WTC11 (cell line): Measurements from ENCODE around the gene PLEKHS1.

ENCODE experiments used
- CBFB ChIP-seq: sonication (generic); formaldehyde crosslinking; IDR thresholded peaks from 2 replicates; pipeline ENCODE4 v1.8.1; 2022; ENCODE audit warnings: mild to moderate bottlenecking, low read depth, missing genetic modification reagents
- FOXJ3 ChIP-seq: sonication (generic); formaldehyde crosslinking; IDR thresholded peaks from 2 replicates; pipeline ENCODE4 v1.9.0; 2021; ENCODE audit warnings: missing genetic modification reagents, mild to moderate bottlenecking, borderline replicate concordance
- NFYB ChIP-seq: sonication (generic); formaldehyde crosslinking; conservative IDR thresholded peaks from 2 replicates; pipeline ENCODE4 v1.8.0; 2022; ENCODE audit warnings: low read depth, missing genetic modification reagents
- NR2C2 ChIP-seq: sonication (generic); formaldehyde crosslinking; IDR thresholded peaks from 2 replicates; pipeline ENCODE4 v1.8.0; 2022; ENCODE audit warnings: mild to moderate bottlenecking, missing genetic modification reagents
- ZNF219 ChIP-seq: sonication (generic); formaldehyde crosslinking; IDR thresholded peaks from 2 replicates; pipeline ENCODE4 v1.8.0; 2023; ENCODE audit warnings: missing genetic modification reagents, mild to moderate bottlenecking, borderline replicate concordance
- TF ChIP-seq, protein P1 (sequence below): sonication (generic); formaldehyde crosslinking; IDR thresholded peaks from 2 replicates; pipeline ENCODE4 v1.8.0; 2022; ENCODE audit warnings: mild to moderate bottlenecking, missing genetic modification reagents
- TF ChIP-seq, protein P2 (sequence below): fragments of 200-600 bp; IDR thresholded peaks from 2 replicates; pipeline ENCODE4 v1.8.0; 2022; ENCODE audit warnings: antibody characterized with exemption
- TF ChIP-seq, protein P3 (sequence below): sonication (generic); formaldehyde crosslinking; IDR thresholded peaks from 2 replicates; pipeline ENCODE4 v1.8.1; 2022; ENCODE audit warnings: missing genetic modification reagents, borderline replicate concordance
- TF ChIP-seq, protein P4 (sequence below): sonication (generic); formaldehyde crosslinking; IDR thresholded peaks from 2 replicates; pipeline ENCODE4 v1.8.0; 2023; ENCODE audit warnings: mild to moderate bottlenecking, missing genetic modification reagents
- TF ChIP-seq, protein P5 (sequence below): sonication (generic); formaldehyde crosslinking; IDR thresholded peaks from 2 replicates; pipeline ENCODE4 v1.8.1; 2022; ENCODE audit warnings: low read depth, missing genetic modification reagents, borderline replicate concordance

DNA sequence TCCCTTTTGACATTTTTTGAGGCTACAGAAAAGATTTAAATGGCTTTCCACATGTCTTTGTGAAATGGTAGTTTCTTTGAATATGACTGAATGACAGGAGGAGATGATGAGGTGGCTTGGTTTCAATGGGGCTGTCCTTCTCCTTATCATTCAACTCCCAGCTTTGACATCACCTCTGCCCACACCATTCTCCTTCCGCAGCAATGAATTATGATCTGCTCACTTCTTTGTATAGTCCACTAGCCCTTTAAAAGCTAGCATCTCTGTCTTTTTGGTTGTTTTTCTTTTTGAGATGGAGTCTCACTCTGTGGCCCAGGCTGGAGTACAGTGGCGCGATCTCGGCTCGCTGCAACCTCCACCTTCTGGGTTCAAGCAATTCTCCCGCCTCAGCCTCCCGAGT lies 70.7 kb downstream of the PLEKHS1 start:
- TF ChIP-seq NFYB (CRISPR knock-in tag) (no peak), CBFB (CRISPR knock-in tag) (no peak), ZNF219 (CRISPR knock-in tag) (no peak), NR2C2 (CRISPR knock-in tag) (no peak), FOXJ3 (CRISPR knock-in tag) (no peak)
- TF ChIP-seq, protein P1, sequence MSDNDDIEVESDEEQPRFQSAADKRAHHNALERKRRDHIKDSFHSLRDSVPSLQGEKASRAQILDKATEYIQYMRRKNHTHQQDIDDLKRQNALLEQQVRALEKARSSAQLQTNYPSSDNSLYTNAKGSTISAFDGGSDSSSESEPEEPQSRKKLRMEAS (CRISPR knock-in tag): no peak
- TF ChIP-seq, protein P2, sequence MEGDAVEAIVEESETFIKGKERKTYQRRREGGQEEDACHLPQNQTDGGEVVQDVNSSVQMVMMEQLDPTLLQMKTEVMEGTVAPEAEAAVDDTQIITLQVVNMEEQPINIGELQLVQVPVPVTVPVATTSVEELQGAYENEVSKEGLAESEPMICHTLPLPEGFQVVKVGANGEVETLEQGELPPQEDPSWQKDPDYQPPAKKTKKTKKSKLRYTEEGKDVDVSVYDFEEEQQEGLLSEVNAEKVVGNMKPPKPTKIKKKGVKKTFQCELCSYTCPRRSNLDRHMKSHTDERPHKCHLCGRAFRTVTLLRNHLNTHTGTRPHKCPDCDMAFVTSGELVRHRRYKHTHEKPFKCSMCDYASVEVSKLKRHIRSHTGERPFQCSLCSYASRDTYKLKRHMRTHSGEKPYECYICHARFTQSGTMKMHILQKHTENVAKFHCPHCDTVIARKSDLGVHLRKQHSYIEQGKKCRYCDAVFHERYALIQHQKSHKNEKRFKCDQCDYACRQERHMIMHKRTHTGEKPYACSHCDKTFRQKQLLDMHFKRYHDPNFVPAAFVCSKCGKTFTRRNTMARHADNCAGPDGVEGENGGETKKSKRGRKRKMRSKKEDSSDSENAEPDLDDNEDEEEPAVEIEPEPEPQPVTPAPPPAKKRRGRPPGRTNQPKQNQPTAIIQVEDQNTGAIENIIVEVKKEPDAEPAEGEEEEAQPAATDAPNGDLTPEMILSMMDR: no peak
- TF ChIP-seq, protein P3, sequence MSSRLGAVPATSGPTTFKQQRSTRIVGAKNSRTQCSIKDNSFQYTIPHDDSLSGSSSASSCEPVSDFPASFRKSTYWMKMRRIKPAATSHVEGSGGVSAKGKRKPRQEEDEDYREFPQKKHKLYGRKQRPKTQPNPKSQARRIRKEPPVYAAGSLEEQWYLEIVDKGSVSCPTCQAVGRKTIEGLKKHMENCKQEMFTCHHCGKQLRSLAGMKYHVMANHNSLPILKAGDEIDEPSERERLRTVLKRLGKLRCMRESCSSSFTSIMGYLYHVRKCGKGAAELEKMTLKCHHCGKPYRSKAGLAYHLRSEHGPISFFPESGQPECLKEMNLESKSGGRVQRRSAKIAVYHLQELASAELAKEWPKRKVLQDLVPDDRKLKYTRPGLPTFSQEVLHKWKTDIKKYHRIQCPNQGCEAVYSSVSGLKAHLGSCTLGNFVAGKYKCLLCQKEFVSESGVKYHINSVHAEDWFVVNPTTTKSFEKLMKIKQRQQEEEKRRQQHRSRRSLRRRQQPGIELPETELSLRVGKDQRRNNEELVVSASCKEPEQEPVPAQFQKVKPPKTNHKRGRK (CRISPR knock-in tag): no peak
- TF ChIP-seq, protein P4, sequence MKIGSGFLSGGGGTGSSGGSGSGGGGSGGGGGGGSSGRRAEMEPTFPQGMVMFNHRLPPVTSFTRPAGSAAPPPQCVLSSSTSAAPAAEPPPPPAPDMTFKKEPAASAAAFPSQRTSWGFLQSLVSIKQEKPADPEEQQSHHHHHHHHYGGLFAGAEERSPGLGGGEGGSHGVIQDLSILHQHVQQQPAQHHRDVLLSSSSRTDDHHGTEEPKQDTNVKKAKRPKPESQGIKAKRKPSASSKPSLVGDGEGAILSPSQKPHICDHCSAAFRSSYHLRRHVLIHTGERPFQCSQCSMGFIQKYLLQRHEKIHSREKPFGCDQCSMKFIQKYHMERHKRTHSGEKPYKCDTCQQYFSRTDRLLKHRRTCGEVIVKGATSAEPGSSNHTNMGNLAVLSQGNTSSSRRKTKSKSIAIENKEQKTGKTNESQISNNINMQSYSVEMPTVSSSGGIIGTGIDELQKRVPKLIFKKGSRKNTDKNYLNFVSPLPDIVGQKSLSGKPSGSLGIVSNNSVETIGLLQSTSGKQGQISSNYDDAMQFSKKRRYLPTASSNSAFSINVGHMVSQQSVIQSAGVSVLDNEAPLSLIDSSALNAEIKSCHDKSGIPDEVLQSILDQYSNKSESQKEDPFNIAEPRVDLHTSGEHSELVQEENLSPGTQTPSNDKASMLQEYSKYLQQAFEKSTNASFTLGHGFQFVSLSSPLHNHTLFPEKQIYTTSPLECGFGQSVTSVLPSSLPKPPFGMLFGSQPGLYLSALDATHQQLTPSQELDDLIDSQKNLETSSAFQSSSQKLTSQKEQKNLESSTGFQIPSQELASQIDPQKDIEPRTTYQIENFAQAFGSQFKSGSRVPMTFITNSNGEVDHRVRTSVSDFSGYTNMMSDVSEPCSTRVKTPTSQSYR (CRISPR knock-in tag): no peak
- TF ChIP-seq, protein P5, sequence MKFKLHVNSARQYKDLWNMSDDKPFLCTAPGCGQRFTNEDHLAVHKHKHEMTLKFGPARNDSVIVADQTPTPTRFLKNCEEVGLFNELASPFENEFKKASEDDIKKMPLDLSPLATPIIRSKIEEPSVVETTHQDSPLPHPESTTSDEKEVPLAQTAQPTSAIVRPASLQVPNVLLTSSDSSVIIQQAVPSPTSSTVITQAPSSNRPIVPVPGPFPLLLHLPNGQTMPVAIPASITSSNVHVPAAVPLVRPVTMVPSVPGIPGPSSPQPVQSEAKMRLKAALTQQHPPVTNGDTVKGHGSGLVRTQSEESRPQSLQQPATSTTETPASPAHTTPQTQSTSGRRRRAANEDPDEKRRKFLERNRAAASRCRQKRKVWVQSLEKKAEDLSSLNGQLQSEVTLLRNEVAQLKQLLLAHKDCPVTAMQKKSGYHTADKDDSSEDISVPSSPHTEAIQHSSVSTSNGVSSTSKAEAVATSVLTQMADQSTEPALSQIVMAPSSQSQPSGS (CRISPR knock-in tag): no peak
